ENCODE measurements around the gene BMF. TPM values are rescaled to one million over a fixed set of nuclear protein-coding genes. Genes with fewer than 3 reads are reported as not detected.
"Not testable (repeated sequence)": the region's sequence is repeated elsewhere in the genome, so short reads cannot be mapped to it uniquely, and the experiment has no call there.

BMF gene
- total RNA-seq, 4 donors from 2014 or later = 4.7 to 7.5 (median 6.0) TPM

DNA sequence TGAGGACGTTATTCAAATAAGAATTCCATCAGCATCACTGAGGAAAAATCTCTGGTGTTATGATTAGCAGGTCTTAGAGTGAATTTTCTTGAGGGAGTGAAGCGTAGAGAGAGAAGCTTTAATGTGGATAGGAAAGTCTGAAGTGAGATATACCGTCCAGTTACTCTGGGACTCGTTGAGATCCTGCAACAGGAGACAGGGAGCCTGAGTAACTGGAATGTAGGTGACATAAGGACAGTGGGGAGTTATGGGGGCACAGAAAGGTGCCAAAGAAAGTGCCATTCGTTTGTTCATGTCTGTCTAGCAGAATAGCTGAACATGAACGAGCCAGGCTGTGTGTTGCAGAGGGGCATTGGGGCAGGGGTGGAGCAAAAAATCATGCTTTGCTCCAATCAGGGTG lies 42.8 kb upstream of the BMF start:
- Histone ChIP-seq H3K27me3 (no peaks in the 10 kb centered on the region), H3K4me3 (no peak overlapping the region), H3K9me3 (no peaks in the 10 kb centered on the region), H3K27ac (no peak overlapping the region), H3K4me1 (no peaks in the 10 kb centered on the region), H3K36me3 (no peaks in the 10 kb centered on the region)
- WGBS, 2 donors (ENCODE audit: low coverage in 1 of 2) = 57 to 70% methylated on average over 6 of the region's 6 CpGs
- TF ChIP-seq, protein P1, sequence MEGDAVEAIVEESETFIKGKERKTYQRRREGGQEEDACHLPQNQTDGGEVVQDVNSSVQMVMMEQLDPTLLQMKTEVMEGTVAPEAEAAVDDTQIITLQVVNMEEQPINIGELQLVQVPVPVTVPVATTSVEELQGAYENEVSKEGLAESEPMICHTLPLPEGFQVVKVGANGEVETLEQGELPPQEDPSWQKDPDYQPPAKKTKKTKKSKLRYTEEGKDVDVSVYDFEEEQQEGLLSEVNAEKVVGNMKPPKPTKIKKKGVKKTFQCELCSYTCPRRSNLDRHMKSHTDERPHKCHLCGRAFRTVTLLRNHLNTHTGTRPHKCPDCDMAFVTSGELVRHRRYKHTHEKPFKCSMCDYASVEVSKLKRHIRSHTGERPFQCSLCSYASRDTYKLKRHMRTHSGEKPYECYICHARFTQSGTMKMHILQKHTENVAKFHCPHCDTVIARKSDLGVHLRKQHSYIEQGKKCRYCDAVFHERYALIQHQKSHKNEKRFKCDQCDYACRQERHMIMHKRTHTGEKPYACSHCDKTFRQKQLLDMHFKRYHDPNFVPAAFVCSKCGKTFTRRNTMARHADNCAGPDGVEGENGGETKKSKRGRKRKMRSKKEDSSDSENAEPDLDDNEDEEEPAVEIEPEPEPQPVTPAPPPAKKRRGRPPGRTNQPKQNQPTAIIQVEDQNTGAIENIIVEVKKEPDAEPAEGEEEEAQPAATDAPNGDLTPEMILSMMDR (IDR thresholded peaks at IDR 0.05) = no peak
- TF ChIP-seq POLR2AphosphoS5 (IDR thresholded peaks at IDR 0.05) (no peak), POLR2A (IDR thresholded peaks at IDR 0.05) (no peak), EP300 (IDR thresholded peaks at IDR 0.05) (no peak)
- no peak for ATAC-seq

DNA sequence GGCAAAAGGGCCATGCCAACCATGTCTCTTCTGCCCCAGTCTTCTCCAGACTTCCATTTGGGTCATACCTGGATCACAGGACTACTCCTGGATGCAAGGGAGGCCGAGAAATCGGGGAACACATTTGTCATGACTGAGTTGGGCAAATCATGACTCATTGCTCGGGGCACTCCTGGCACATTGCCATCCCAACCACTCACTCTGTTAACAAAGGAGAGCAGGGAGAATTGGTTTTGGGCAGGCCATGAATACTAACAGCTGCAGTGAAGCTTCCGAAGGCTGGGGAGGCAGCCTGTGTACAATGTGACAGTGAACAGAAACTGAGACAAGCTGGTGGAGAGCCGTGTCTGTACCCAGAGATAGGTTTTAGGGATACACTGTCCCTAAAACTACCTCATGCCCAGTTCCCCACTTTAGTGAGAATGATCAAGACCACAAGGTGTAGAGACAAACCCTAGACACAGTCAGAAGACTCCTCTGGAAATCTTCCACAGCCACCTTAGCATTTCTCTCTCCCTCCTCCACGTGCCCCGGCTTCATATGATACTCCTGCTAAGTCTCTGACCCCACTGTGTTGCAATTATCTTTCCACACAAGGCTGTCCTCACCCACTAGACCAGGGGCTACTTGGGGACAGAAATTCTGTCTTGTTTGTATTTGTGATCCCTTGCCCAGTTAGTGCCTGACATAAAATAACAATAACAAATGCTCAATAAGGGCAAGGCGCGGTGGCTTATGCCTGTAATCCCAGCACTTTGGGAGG lies 41.7 kb upstream of the BMF start:
- H3K27me3 ChIP-seq = no peaks in the 10 kb centered on the region
- WGBS, 2 donors (ENCODE audit: low coverage in 1 of 2) = 69 to 87% methylated on average over 2 to 3 of the region's 9 CpGs
- no peaks in the 10 kb centered on the region for H3K9me3 ChIP-seq
- H3K4me1 ChIP-seq = no peaks in the 10 kb centered on the region
- H3K27ac ChIP-seq = no peak overlapping the region
- no peak overlapping the region for H3K4me3 ChIP-seq
- ATAC-seq = no peak
- no peak for TF ChIP-seq POLR2A (IDR thresholded peaks at IDR 0.05)
- TF ChIP-seq, protein P1 (IDR thresholded peaks at IDR 0.05) = no peak
- no peaks in the 10 kb centered on the region for H3K36me3 ChIP-seq

DNA sequence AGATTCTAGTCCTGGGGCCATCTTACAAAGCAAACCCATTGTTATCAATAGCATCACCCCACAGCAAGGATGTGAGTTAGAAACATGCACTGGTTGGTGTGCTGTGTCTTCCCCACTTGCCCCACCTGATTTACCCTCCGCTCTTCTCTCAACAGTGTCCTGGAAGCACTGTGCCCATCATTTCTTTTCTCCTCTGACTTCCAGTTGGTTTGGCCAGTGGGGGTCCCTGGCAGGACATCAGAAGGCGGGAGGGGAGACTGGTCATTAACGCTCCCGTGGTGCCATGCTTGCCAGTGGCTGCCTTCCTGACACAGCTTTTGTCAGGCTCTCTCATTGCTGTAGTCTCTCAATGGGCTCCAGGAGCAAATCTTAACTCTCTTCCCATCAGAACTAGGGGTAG lies 40.7 kb upstream of the BMF start:
- H3K27me3 ChIP-seq = no peaks in the 10 kb centered on the region
- no peak overlapping the region for H3K4me3 ChIP-seq
- H3K9me3 ChIP-seq = no peaks in the 10 kb centered on the region
- ATAC-seq = no peak
- no peaks in the 10 kb centered on the region for H3K36me3 ChIP-seq
- H3K27ac ChIP-seq = no peak overlapping the region
- 79 to 95% methylated on average over 4 of the region's 4 CpGs for WGBS, 2 donors (ENCODE audit: low coverage in 1 of 2)
- TF ChIP-seq, protein P1 (IDR thresholded peaks at IDR 0.05) = no peak
- no peak for TF ChIP-seq POLR2AphosphoS5 (IDR thresholded peaks at IDR 0.05)
- no peak for TF ChIP-seq POLR2A (IDR thresholded peaks at IDR 0.05)
- no peak for TF ChIP-seq EP300 (IDR thresholded peaks at IDR 0.05)
- no peaks in the 10 kb centered on the region for H3K4me1 ChIP-seq

DNA sequence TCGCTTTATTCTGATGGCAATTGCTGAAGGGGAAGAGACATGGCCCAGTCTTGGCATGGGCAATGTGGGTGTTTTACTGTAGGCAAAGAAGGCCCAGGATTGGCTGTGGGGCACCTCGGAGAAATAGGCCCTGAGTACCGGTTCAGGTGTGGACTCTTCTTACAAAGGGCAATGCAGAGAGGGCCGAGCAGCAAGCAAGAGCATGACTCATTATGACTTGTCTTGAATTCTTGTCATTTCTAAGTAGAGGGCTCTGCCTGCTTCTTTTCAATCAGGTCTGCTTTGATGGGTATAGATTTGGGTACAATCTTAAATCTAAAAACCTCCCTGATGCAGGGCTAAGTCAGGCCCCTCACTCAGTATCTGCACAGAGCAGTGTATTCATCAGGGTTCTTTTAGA lies 37.4 kb upstream of the BMF start:
- no peaks in the 10 kb centered on the region for H3K27me3 ChIP-seq
- H3K36me3 ChIP-seq = no peaks in the 10 kb centered on the region
- H3K4me3 ChIP-seq = no peak overlapping the region
- no peaks in the 10 kb centered on the region for H3K9me3 ChIP-seq
- WGBS, 2 donors (ENCODE audit: low coverage in 1 of 2) = 86 to 100% methylated on average over 3 to 4 of the region's 4 CpGs
- no peak for ATAC-seq
- no peak overlapping the region for H3K27ac ChIP-seq
- no peak for TF ChIP-seq POLR2A (IDR thresholded peaks at IDR 0.05)
- TF ChIP-seq EP300 (IDR thresholded peaks at IDR 0.05) = no peak
- TF ChIP-seq, protein P1 (IDR thresholded peaks at IDR 0.05) = no peak
- TF ChIP-seq POLR2AphosphoS5 (IDR thresholded peaks at IDR 0.05) = no peak
- no peaks in the 10 kb centered on the region for H3K4me1 ChIP-seq

DNA sequence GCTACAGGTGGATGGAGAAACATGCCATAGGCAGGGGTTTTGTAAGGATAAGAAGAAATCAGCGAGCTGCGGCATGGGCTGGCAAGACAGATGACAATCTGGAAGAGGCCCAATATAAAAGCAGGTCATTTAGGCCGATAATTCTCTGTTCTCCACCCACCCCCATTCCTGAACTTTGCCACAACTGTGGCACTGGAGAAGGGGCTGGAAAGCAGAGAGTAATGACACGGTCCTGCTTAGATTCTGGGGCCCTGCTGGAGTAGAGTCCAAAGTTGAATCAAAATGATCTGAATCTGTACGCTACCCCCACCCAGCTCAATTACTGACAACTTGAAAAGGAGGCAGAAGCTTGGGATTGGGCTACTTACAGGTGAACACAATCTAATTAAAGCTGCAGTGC lies 33.7 kb upstream of the BMF start:
- no peak overlapping the region for H3K27ac ChIP-seq
- 80 to 84% methylated on average over 4 to 5 of the region's 5 CpGs for WGBS, 2 donors (ENCODE audit: low coverage in 1 of 2)

DNA sequence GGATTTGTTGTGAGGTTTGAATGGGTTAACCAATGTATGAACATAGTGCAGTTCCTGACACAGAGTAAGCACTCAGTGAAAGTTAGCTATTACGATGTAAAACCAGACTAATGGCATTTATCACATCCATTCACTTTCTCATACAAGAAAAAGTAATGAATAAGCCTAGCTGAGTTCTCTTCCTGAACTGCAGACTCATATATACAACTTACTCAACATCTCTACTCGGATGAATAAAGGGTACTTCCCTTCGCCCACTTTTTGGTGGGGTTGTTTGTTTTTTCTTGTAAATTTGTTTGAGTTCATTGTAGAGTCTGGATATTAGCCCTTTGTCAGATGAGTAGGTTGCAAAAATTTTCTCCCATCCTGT lies 29.5 kb upstream of the BMF start:
- not testable (repeated sequence) for H3K27me3 ChIP-seq, H3K27ac ChIP-seq, H3K9me3 ChIP-seq, H3K4me3 ChIP-seq, H3K36me3 ChIP-seq, H3K4me1 ChIP-seq, ATAC-seq
- WGBS, 2 donors (ENCODE audit: low coverage in 1 of 2) = 55 to 68% methylated on average over 3 of the region's 3 CpGs

More for the DNA sequence above, 33.7 kb upstream of the BMF start:
- H3K4me1 ChIP-seq = no peaks in the 10 kb centered on the region
- no peak for ATAC-seq
- TF ChIP-seq, protein P1 (IDR thresholded peaks at IDR 0.05) = no peak
- H3K27me3 ChIP-seq = no peaks in the 10 kb centered on the region
- H3K36me3 ChIP-seq = no peaks in the 10 kb centered on the region
- no peaks in the 10 kb centered on the region for H3K9me3 ChIP-seq
- H3K4me3 ChIP-seq = no peak overlapping the region
